Upper lobe of left lung (tissue), 4 donors: ENCODE data around the gene ULK3.
"Not testable (repeated sequence)": the region's sequence is repeated elsewhere in the genome, so short reads cannot be mapped to it uniquely, and the experiment has no call there.

ENCODE experiments used
- EP300 ChIP-seq, 4 donors: sonication (generic); formaldehyde crosslinking; IDR thresholded peaks; one replicate each; pipeline ENCODE4 v1.5.1; 2017; ENCODE audit warnings: antibody characterized with exemption in 4 of 4, control low read depth in 2 of 4
- POLR2A ChIP-seq, 4 donors: fragments of 450-650 bp; IDR thresholded peaks; one replicate each; pipeline ENCODE4 v1.5.1; 2016 to 2017; ENCODE audit warnings: antibody characterized with exemption in 4 of 4, mild to moderate bottlenecking in 2 of 4
- POLR2AphosphoS5 ChIP-seq, 2 donors: sonication (generic); formaldehyde crosslinking; IDR thresholded peaks; one replicate each; pipeline ENCODE4 v1.5.1; 2017; ENCODE audit warnings: antibody characterized with exemption in 2 of 2
- TF ChIP-seq, protein P1 (sequence below), 6 experiments: fragments of 450-650 bp in 4 of 6; fragments of 200-600 bp in 2 of 6; sonication (generic) in 2 of 6; IDR thresholded peaks; one replicate each; pipeline ENCODE4 v1.5.1; 2016 to 2019; ENCODE audit warnings: antibody characterized with exemption in 6 of 6

DNA sequence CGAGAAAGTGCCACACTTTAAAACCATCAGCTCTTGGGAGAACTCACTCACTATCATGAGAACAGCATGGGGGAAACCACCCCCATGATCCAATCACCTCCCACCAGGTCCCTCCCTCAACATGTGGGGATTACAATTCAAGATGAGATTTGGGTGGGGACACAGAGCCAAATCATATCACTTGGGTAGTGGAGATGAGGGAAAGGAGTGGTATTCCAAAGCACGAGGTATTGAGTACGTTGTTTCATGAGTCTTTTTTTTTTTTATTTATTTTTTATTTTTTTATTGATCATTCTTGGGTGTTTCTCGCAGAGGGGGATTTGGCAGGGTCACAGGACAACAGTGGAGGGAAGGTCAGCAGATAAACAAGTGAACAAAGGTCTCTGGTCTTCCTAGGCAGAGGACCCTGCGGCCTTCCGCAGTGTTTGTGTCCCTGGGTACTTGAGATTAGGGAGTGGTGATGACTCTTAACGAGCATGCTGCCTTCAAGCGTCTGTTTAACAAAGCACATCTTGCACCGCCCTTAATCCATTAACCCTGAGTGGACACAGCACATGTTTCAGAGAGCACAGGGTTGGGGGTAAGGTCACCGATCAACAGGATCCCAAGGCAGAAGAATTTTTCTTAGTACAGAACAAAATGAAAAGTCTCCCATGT, 44.7 kb upstream of the ULK3 start:
- TF ChIP-seq, protein P1, sequence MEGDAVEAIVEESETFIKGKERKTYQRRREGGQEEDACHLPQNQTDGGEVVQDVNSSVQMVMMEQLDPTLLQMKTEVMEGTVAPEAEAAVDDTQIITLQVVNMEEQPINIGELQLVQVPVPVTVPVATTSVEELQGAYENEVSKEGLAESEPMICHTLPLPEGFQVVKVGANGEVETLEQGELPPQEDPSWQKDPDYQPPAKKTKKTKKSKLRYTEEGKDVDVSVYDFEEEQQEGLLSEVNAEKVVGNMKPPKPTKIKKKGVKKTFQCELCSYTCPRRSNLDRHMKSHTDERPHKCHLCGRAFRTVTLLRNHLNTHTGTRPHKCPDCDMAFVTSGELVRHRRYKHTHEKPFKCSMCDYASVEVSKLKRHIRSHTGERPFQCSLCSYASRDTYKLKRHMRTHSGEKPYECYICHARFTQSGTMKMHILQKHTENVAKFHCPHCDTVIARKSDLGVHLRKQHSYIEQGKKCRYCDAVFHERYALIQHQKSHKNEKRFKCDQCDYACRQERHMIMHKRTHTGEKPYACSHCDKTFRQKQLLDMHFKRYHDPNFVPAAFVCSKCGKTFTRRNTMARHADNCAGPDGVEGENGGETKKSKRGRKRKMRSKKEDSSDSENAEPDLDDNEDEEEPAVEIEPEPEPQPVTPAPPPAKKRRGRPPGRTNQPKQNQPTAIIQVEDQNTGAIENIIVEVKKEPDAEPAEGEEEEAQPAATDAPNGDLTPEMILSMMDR (IDR thresholded peaks at IDR 0.05), result not testable (repeated sequence)
- not testable (repeated sequence) for TF ChIP-seq POLR2AphosphoS5, POLR2A, EP300 (IDR thresholded peaks at IDR 0.05)
